Metanephros (tissue), 1 donor: ENCODE results near the gene AAR2. TPM values are rescaled to one million over a fixed set of nuclear protein-coding genes. Genes with fewer than 3 reads are reported as not detected.

Source experiments
- total RNA-seq: library from RNA; depleted of rRNA; stranded (reverse); fragments of >200 nt; gene quantifications from one replicate; pipeline ENCODE4 v1.2.3, GENCODE V29; 2014

AAR2 gene, protein sequence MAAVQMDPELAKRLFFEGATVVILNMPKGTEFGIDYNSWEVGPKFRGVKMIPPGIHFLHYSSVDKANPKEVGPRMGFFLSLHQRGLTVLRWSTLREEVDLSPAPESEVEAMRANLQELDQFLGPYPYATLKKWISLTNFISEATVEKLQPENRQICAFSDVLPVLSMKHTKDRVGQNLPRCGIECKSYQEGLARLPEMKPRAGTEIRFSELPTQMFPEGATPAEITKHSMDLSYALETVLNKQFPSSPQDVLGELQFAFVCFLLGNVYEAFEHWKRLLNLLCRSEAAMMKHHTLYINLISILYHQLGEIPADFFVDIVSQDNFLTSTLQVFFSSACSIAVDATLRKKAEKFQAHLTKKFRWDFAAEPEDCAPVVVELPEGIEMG
- total RNA-seq: 36.3 TPM

GRCh38 chr20:36235892-36236785, at the start of gene AAR2:
AAR2 (plus strand) TSS chr20:36236478; CDS start chr20:36239869, 3,391 bp downstream.

GRCh38 chr20:36305602-36306551, 69.6 kb downstream of the AAR2 start, which contains the start of gene DLGAP4:
DLGAP4 (plus strand) TSS chr20:36306339; CDS start chr20:36431718, 125,379 bp downstream.

Other genes with a start within 250 kb of the AAR2 start
- 91.2 TPM for gene EPB41L1, start 81.7 kb upstream of the AAR2 start, total RNA-seq
- 39.0 TPM for gene DLGAP4, start 69.9 kb downstream of the AAR2 start, total RNA-seq